Ishikawa (cell line): ENCODE measurements around the gene PLPPR4.

ENCODE experiments used
- CEBPB ChIP-seq: IDR thresholded peaks from 2 replicates; pipeline ENCODE4 v1.6.1; 2012
- CREB1 ChIP-seq: IDR thresholded peaks from 2 replicates; pipeline ENCODE4 v1.6.1; 2012; ENCODE audit warnings: low read depth
- EGR1 ChIP-seq: IDR thresholded peaks from 2 replicates; pipeline ENCODE4 v1.6.1; 2012
- EP300 ChIP-seq: IDR thresholded peaks from 2 replicates; pipeline ENCODE4 v1.6.1; 2012; ENCODE audit warnings: borderline replicate concordance
- FOXM1 ChIP-seq: IDR thresholded peaks from 2 replicates; pipeline ENCODE4 v1.6.1; 2012; ENCODE audit warnings: low read depth, borderline replicate concordance
- NFIC ChIP-seq: IDR thresholded peaks from 2 replicates; pipeline ENCODE4 v1.6.1; 2012
- RAD21 ChIP-seq: IDR thresholded peaks from 2 replicates; pipeline ENCODE4 v1.6.1; 2012; ENCODE audit warnings: low read depth
- TAF1 ChIP-seq: IDR thresholded peaks from 2 replicates; pipeline ENCODE4 v1.6.1; 2012; ENCODE audit warnings: low read depth, mild to moderate bottlenecking
- TCF12 ChIP-seq: IDR thresholded peaks from 2 replicates; pipeline ENCODE4 v1.6.1; 2012; ENCODE audit warnings: low read depth
- TEAD4 ChIP-seq: IDR thresholded peaks from 2 replicates; pipeline ENCODE4 v1.6.1; 2012
- YY1 ChIP-seq: IDR thresholded peaks from 2 replicates; pipeline ENCODE4 v1.6.1; 2012; ENCODE audit warnings: low read depth
- ZBTB7A ChIP-seq: IDR thresholded peaks from 2 replicates; pipeline ENCODE4 v1.6.1; 2012; ENCODE audit warnings: low read depth
- TF ChIP-seq, protein P1 (sequence below): IDR thresholded peaks from 2 replicates; pipeline ENCODE4 v1.6.1; 2012
- TF ChIP-seq, protein P2 (sequence below): IDR thresholded peaks from 2 replicates; pipeline ENCODE4 v1.6.1; 2012
- TF ChIP-seq, protein P3 (sequence below): IDR thresholded peaks from 2 replicates; pipeline ENCODE4 v1.6.1; 2012; ENCODE audit warnings: low read depth, mild to moderate bottlenecking

PLPPR4 gene

DNA sequence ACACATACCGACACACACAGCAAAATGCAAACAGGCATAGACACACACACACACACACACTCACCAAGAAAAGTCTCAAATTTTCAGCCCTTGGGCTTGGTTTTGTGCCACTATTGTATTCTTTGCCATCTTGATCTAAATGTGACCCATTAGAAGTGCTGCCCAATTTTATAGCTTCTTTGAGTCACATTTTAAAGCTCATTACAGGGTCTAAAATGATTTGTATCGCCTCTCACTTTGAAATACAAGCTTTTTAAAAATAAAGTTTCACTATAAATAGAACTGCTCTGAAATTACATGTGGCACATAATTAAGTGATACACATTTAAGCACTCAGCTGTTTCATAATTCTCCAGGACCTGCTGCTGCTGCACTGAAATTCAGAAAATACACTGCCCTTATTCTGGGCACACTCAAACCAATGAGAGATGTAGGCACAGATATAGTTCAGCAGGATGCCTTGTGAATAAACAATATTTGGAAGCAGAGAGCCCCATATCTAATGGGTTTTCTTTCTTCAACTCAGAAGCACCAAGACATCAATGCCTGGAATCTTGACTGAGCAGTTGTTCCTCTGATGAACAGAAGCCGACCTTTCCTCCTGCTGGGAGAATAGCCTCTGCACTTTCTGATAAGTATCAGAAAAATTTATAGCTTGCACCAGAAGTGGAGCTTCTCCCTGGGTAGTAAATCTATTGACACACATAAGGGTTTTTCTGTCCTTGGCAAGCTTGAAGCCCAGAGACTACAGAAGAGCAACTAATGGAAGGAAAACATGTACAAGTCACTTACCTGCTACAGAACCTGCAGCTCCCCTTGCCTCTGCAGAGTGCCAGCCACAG is 37.0 kb upstream of the PLPPR4 start:
- TF ChIP-seq CEBPB (no peak), EP300 (no peak), TEAD4 (no peak)

GRCh38 chr1:99228153-99228552 is 36.1 kb upstream of the PLPPR4 start:
- TF ChIP-seq TEAD4 (no peak), TAF1 (no peak), TCF12 (no peak), CREB1 (no peak), EGR1 (no peak), EP300 (no peak), CEBPB (no peak), NFIC (no peak), ZBTB7A (no peak), FOXM1 (no peak), YY1 (no peak), RAD21 (no peak)
- TF ChIP-seq, protein P1, sequence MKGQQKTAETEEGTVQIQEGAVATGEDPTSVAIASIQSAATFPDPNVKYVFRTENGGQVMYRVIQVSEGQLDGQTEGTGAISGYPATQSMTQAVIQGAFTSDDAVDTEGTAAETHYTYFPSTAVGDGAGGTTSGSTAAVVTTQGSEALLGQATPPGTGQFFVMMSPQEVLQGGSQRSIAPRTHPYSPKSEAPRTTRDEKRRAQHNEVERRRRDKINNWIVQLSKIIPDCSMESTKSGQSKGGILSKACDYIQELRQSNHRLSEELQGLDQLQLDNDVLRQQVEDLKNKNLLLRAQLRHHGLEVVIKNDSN, result no peak
- TF ChIP-seq, protein P2, sequence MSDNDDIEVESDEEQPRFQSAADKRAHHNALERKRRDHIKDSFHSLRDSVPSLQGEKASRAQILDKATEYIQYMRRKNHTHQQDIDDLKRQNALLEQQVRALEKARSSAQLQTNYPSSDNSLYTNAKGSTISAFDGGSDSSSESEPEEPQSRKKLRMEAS, result no peak
- TF ChIP-seq, protein P3, sequence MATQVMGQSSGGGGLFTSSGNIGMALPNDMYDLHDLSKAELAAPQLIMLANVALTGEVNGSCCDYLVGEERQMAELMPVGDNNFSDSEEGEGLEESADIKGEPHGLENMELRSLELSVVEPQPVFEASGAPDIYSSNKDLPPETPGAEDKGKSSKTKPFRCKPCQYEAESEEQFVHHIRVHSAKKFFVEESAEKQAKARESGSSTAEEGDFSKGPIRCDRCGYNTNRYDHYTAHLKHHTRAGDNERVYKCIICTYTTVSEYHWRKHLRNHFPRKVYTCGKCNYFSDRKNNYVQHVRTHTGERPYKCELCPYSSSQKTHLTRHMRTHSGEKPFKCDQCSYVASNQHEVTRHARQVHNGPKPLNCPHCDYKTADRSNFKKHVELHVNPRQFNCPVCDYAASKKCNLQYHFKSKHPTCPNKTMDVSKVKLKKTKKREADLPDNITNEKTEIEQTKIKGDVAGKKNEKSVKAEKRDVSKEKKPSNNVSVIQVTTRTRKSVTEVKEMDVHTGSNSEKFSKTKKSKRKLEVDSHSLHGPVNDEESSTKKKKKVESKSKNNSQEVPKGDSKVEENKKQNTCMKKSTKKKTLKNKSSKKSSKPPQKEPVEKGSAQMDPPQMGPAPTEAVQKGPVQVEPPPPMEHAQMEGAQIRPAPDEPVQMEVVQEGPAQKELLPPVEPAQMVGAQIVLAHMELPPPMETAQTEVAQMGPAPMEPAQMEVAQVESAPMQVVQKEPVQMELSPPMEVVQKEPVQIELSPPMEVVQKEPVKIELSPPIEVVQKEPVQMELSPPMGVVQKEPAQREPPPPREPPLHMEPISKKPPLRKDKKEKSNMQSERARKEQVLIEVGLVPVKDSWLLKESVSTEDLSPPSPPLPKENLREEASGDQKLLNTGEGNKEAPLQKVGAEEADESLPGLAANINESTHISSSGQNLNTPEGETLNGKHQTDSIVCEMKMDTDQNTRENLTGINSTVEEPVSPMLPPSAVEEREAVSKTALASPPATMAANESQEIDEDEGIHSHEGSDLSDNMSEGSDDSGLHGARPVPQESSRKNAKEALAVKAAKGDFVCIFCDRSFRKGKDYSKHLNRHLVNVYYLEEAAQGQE, result no peak

GRCh38 chr1:99229122-99229521 is 35.2 kb upstream of the PLPPR4 start:
- TF ChIP-seq CEBPB, result no peak
- no peak for TF ChIP-seq RAD21
- TF ChIP-seq, protein P1, result no peak
- TF ChIP-seq TEAD4, result no peak
- no peak for TF ChIP-seq CREB1
- TF ChIP-seq NFIC, result no peak
- TF ChIP-seq EP300, result no peak
- no peak for TF ChIP-seq TCF12
- TF ChIP-seq, protein P3, result no peak

GRCh38 chr1:99230695-99231094 is 33.6 kb upstream of the PLPPR4 start:
- TF ChIP-seq RAD21, result no peak
- TF ChIP-seq TEAD4, result no peak
- TF ChIP-seq CREB1, result no peak
- TF ChIP-seq CEBPB, result no peak
- TF ChIP-seq, protein P1, result no peak
- no peak for TF ChIP-seq FOXM1
- TF ChIP-seq, protein P2, result no peak
- no peak for TF ChIP-seq NFIC
- no peak for TF ChIP-seq EGR1

DNA sequence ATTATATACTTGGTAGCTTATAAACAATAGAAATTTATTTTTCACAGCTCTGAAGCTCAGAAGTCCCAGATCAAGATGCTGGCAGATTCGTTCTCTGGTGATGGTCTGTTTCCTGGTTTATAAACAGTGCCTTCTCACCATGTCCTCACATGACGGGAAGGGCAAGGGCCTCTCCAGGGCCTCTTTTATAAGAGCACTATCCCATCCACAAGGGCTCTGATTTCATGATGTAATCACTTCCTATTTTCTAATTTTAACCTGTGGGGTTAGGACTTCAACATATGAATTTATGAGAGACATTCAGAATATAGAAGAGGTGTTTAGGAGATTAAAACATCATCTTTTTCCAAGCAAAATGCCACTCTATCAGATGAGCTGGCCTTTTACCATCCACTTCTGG is 32.1 kb upstream of the PLPPR4 start:
- TF ChIP-seq EGR1 (no peak), NFIC (no peak), YY1 (no peak)

- no peak for TF ChIP-seq YY1
- TF ChIP-seq FOXM1, result no peak
- no peak for TF ChIP-seq EP300
- no peak for TF ChIP-seq NFIC
- TF ChIP-seq, protein P1, result no peak
- TF ChIP-seq EGR1, result no peak
- no peak for TF ChIP-seq TAF1
- TF ChIP-seq, protein P3, result no peak
- no peak for TF ChIP-seq RAD21
- no peak for TF ChIP-seq CREB1
- TF ChIP-seq TEAD4, result no peak
- TF ChIP-seq TCF12, result no peak
- TF ChIP-seq, protein P2, result no peak
- TF ChIP-seq ZBTB7A, result no peak
- TF ChIP-seq CEBPB, result no peak
These were observed 30.8 kb upstream of the PLPPR4 start for GRCh38 chr1:99233446-99233845.
